Dendritic cell treated with granulocyte-macrophage colony-stimulating factor and Interleukin-4, amounts not matched to agents 40 ng/mL and 50 ng/mL, for 4 days (primary cell): Measurements from ENCODE around the gene DPYSL4.
"Not testable (repeated sequence)": the region's sequence is repeated elsewhere in the genome, so short reads cannot be mapped to it uniquely, and the experiment has no call there.

Experiments
- H3K27ac Mint-ChIP-seq: one replicate; pipeline ENCODE4 v1.8.0; 2022; ENCODE audit warnings: mild to moderate bottlenecking, mixed read lengths
- H3K27me3 Mint-ChIP-seq: one replicate; pipeline ENCODE4 v1.8.0; 2022; ENCODE audit warnings: mild to moderate bottlenecking, mixed read lengths
- H3K36me3 Mint-ChIP-seq: one replicate; pipeline ENCODE4 v1.8.0; 2022; ENCODE audit warnings: low read depth, mixed read lengths
- H3K4me1 Mint-ChIP-seq: one replicate; pipeline ENCODE4 v1.8.0; 2022; ENCODE audit warnings: low read depth, mixed read lengths
- H3K4me3 Mint-ChIP-seq: one replicate; pipeline ENCODE4 v1.8.0; 2022; ENCODE audit warnings: mild to moderate bottlenecking, moderate library complexity, mixed read lengths
- H3K9me3 Mint-ChIP-seq: one replicate; pipeline ENCODE4 v1.8.0; 2022; ENCODE audit warnings: mixed read lengths
- intact Hi-C: fragments of 100-400 bp; cut with micrococcal nuclease; formaldehyde crosslinking; loops from one replicate; pipeline ENCODE4 v1.15.0; 2022

DPYSL4 gene

GRCh38 chr10:132219486-132219885 lies 32.7 kb downstream of the DPYSL4 start:
- H3K27me3 Mint-ChIP-seq: no peaks in the 10 kb centered on the region
- H3K4me1 Mint-ChIP-seq: peaks cover 6% of the 10 kb centered on the region
- no peak overlapping the region for H3K4me3 Mint-ChIP-seq
- peaks cover 98% of the 10 kb centered on the region for H3K36me3 Mint-ChIP-seq
- intact Hi-C loops: no loop called here
- H3K27ac Mint-ChIP-seq: no peak overlapping the region
- H3K9me3 Mint-ChIP-seq: peaks cover 27% of the 10 kb centered on the region

DNA sequence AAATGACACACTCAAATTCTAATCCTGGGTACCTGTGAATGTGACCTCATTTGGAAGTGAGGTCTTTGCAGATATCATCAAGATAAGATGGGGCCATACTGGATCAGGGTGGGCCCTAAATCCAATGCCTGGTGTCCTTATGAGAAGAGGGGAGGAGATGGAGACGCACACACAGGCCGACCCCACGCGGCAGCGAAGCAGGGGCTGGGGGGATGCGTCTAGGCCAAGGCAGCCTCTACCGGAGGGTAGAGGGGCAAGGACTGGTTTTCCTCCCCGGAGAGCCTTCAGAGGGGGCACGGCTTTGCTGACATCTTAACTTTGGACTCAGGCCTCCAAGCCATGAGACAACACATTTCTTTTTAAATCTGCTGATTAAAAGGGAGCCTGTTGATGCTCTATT lies 33.3 kb downstream of the DPYSL4 start:
- H3K27ac Mint-ChIP-seq: no peak overlapping the region
- intact Hi-C loops: loop anchor here (10.0 kb wide), 1 partner anchor 415 kb away; no protein-coding TSS in a partner anchor
- H3K27me3 Mint-ChIP-seq: no peaks in the 10 kb centered on the region
- H3K4me3 Mint-ChIP-seq: no peak overlapping the region
- peaks cover 26% of the 10 kb centered on the region for H3K9me3 Mint-ChIP-seq
- peaks cover 98% of the 10 kb centered on the region for H3K36me3 Mint-ChIP-seq
- H3K4me1 Mint-ChIP-seq: peaks cover 6% of the 10 kb centered on the region

DNA sequence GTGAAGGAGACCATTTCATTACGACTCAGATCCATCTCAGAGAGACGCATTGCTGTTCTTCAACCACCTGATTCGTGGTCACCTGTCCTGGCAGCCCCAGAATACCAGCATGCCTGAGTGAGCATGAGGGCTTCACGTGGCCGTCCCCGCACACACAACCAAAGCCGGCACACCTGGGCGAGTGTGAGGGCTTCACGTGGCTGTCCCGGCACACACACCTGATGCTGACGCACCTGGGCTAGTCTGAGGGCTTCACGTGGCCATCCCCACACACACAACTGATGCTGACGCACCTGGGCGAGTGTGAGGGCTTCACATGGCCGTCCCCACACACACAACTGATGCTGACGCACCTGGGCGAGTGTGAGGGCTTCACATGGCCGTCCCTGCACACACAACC lies 34.2 kb downstream of the DPYSL4 start:
- intact Hi-C loops: loop anchor here (10.0 kb wide), 1 partner anchor 414 kb away; no protein-coding TSS in a partner anchor
- H3K4me3 Mint-ChIP-seq, H3K4me1 Mint-ChIP-seq, H3K27ac Mint-ChIP-seq, H3K27me3 Mint-ChIP-seq: not testable (repeated sequence)
- H3K36me3 Mint-ChIP-seq: peaks cover 96% of the 10 kb centered on the region
- peaks cover 16% of the 10 kb centered on the region for H3K9me3 Mint-ChIP-seq

- intact Hi-C loops: loop anchor here (1.0 to 10.0 kb wide), 3 partner anchors 130 to 412 kb away; no protein-coding TSS in a partner anchor
- Mint-ChIP-seq H3K9me3 (peaks cover 3% of the 10 kb centered on the region), H3K4me1 (peaks cover 6% of the 10 kb centered on the region), H3K27me3 (no peaks in the 10 kb centered on the region), H3K36me3 (peaks cover 91% of the 10 kb centered on the region), H3K4me3 (no peak overlapping the region), H3K27ac (peak overlapping the region; percentile 82)
Measured at GRCh38 chr10:132222726-132223125, 36.0 kb downstream of the DPYSL4 start.

DNA sequence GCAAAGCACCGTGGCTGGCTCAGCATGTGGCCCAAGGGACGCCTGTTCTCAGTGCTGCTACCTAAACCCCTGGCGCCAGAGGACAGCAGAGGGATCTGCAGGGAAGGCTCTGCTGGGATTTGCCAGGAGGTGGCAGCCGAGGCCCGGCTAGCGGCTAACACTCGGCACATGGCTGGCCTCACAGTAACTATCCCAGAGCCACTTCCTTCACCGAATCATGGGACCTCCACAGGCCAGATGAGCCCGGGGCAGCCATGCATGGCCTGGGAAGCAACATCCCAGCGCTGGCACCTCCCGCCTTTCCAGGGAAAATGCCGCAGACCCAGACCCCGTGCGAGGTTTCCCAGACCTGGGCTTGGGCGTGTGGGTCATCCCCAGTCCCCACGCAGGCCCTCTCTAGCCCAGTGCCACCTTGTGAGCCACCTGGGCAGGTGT lies 36.4 kb downstream of the DPYSL4 start:
- Mint-ChIP-seq H3K4me1 (peaks cover 6% of the 10 kb centered on the region), H3K4me3 (peak overlapping the region; percentile 52), H3K27ac (peak overlapping the region; percentile 82), H3K9me3 (no peaks in the 10 kb centered on the region), H3K36me3 (peaks cover 92% of the 10 kb centered on the region), H3K27me3 (no peaks in the 10 kb centered on the region)
- intact Hi-C loops: loop anchor here (1.0 to 10.0 kb wide), 3 partner anchors 129 to 412 kb away; no protein-coding TSS in a partner anchor

- Mint-ChIP-seq H3K4me1 (peaks cover 6% of the 10 kb centered on the region), H3K36me3 (peaks cover 91% of the 10 kb centered on the region), H3K4me3 (peak overlapping the region; percentile 32), H3K27me3 (no peaks in the 10 kb centered on the region), H3K9me3 (no peaks in the 10 kb centered on the region), H3K27ac (peak overlapping the region; percentile 82)
- intact Hi-C loops: loop anchor here (1.0 to 10.0 kb wide), 3 partner anchors 129 to 411 kb away; no protein-coding TSS in a partner anchor
Measured at GRCh38 chr10:132223611-132224342, 37.0 kb downstream of the DPYSL4 start.

DNA sequence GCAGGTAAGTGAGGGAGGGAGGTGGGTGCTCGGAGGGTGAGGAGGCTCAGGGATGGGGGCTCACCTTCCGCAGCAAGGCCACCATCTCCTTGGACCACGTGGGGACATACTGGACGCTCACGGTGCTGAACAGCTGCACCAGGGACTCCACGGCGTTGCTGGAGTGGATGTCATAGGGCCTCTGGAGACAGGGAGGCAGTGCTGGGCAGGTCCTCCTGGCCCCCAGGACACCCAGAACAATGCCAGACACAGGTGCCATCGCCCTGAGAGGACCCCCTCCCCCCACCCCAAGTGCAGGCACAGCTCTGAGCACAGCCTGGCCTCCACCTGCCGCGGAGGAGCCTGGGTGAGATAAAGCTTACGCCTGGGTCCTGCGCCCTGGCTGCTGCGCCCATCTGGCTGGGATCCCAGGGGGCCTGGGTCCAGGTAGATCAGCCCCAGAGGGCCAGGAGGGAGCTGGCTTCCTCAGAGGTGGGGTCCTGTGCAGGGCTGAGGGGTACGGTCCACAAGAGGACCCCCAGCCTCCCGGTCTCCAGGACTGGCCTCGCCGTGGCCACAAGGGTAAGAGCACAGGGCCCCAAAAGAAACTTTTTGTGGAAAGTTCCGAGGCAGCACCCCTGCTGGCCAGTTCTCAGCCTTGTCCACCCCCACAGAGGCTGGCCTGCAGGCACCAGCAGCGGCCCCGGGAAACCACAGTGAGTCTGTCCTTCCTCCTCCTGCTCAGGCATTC lies 37.8 kb downstream of the DPYSL4 start:
- Mint-ChIP-seq H3K9me3 (no peaks in the 10 kb centered on the region), H3K4me1 (peaks cover 6% of the 10 kb centered on the region), H3K36me3 (peaks cover 91% of the 10 kb centered on the region), H3K27me3 (no peaks in the 10 kb centered on the region), H3K4me3 (peak overlapping the region; percentile 48), H3K27ac (peak overlapping the region; percentile 82)
- intact Hi-C loops: loop anchor here (10.0 kb wide), 1 partner anchor 410 kb away; no protein-coding TSS in a partner anchor

DNA sequence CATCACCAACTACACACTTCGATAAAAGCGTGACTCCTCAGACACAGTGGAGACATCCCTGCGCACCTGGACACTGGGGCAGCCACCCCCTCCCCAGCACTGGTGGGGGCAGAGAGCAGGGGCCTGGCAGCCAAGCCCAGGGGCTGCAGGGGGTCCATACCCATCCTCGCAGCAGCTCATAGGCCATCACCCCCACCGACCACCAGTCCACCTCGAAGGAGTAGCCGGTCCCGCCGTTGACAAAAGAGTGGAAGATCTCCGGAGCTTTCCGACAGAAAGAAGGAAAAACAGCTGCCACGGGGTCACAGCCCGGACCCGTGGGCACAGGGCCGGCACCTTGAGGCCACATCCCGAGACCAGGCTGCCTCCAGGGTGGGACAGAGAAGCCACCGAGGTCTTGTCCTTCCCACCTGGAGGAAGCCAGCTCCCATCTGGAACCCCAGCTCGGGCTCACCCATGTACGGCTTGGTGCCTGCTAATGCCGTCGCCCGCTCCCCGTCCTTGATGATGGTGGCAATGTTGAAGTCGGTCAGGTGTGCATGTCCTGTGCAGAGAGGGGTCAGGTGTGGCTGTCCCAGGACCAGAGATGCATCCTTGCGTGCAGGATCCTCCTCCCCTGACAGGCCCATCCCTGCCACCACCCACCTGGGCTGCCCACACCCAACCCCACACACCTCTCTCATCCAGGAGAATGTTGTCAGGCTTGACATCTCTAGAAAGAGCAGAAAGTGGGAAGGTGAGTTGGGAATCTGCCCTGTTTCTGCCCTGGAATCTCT lies 38.5 kb downstream of the DPYSL4 start:
- intact Hi-C loops: loop anchor here (10.0 kb wide), 1 partner anchor 410 kb away; no protein-coding TSS in a partner anchor
- Mint-ChIP-seq H3K4me3 (peak overlapping the region; percentile 51), H3K4me1 (peaks cover 6% of the 10 kb centered on the region), H3K9me3 (no peaks in the 10 kb centered on the region), H3K27me3 (no peaks in the 10 kb centered on the region), H3K36me3 (peaks cover 85% of the 10 kb centered on the region), H3K27ac (peak overlapping the region; percentile 82)

DNA sequence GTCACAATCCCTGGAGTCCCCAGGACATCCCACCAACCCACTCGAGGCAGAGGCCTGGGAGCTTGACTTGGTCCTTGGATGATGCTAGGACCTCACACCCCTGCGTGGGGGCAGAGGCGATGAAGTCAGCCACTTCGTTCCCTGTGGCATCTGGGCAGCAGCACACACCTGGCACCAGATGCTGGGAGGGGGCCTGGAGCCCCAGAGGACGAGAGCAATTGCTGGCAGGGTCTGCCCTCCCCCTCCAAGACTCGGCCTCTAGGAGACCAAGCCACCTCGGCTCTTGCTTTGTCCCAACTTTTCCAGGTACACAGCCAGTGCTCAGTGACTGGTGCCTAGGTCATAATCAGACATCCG lies 39.1 kb downstream of the DPYSL4 start:
- H3K4me3 Mint-ChIP-seq: peak overlapping the region; percentile 51
- peaks cover 80% of the 10 kb centered on the region for H3K36me3 Mint-ChIP-seq
- intact Hi-C loops: loop anchor here (10.0 kb wide), 1 partner anchor 409 kb away; no protein-coding TSS in a partner anchor
- H3K9me3 Mint-ChIP-seq: no peaks in the 10 kb centered on the region
- H3K27me3 Mint-ChIP-seq: no peaks in the 10 kb centered on the region
- H3K27ac Mint-ChIP-seq: peak overlapping the region; percentile 82
- peaks cover 1% of the 10 kb centered on the region for H3K4me1 Mint-ChIP-seq

GRCh38 chr10:132226586-132227405 lies 40.0 kb downstream of the DPYSL4 start:
- no peak overlapping the region for H3K4me3 Mint-ChIP-seq
- H3K27me3 Mint-ChIP-seq: no peaks in the 10 kb centered on the region
- H3K4me1 Mint-ChIP-seq: no peaks in the 10 kb centered on the region
- H3K36me3 Mint-ChIP-seq: peaks cover 70% of the 10 kb centered on the region
- H3K27ac Mint-ChIP-seq: peak overlapping the region; percentile 82
- no peaks in the 10 kb centered on the region for H3K9me3 Mint-ChIP-seq
- intact Hi-C loops: loop anchor here (10.0 kb wide), 1 partner anchor 408 kb away; no protein-coding TSS in a partner anchor

DNA sequence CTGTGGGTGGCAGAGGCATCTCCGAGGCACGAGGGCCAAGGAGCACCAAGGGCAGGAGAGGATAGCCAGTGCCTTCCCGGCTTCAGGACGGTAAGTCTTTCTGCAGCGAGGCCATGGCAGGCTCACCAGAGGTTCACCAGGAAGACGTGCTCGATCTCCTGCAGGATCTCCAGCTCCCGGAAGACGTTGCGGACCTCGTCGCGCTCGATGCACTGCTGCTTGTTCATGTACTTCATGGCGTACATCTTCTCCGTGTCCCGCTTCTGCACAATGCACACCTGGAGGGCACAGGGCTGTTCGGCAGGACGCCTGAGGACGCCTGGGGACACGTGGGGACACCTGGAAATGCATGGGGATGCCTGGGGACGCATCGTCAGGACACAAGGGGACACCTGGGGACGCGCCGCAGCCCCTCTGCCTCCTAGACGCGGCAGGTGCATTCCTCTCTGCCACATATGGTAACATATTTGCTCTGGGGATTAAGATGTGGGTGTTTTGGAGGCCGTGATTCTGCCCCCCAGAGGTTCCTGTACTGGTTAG lies 41.2 kb downstream of the DPYSL4 start:
- intact Hi-C loops: loop anchor here (10.0 kb wide), 1 partner anchor 407 kb away; no protein-coding TSS in a partner anchor
- no peaks in the 10 kb centered on the region for H3K4me1 Mint-ChIP-seq
- H3K9me3 Mint-ChIP-seq: no peaks in the 10 kb centered on the region
- H3K27me3 Mint-ChIP-seq: no peaks in the 10 kb centered on the region
- H3K36me3 Mint-ChIP-seq: peaks cover 59% of the 10 kb centered on the region
- H3K27ac Mint-ChIP-seq: peak overlapping the region; percentile 82
- H3K4me3 Mint-ChIP-seq: no peak overlapping the region

DNA sequence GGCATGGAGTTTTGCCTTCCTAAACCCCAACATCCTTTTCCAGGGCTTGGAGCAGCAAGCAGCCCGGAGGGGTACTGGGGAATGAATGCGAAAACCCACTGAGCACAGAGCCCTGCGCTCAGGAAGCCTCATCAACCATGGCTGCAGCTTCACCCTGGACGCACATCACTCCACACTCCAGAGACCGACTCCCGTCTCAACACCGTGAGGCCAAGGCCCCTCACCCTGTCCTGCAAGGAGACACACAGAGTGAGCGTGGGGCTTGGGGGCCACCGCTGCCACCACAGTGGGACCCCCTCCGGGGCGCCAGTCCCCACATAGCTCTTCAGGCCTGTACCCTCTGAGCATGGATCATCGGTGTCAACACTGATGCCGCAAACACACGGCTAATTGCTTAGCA lies 41.9 kb downstream of the DPYSL4 start:
- Mint-ChIP-seq H3K4me1 (no peaks in the 10 kb centered on the region), H3K4me3 (no peak overlapping the region), H3K9me3 (no peaks in the 10 kb centered on the region), H3K36me3 (peaks cover 53% of the 10 kb centered on the region), H3K27me3 (no peaks in the 10 kb centered on the region), H3K27ac (no peak overlapping the region)
- intact Hi-C loops: loop anchor here (10.0 kb wide), 1 partner anchor 406 kb away; no protein-coding TSS in a partner anchor
